Activated T-cell treated with anti-CD3 and anti-CD28 coated beads, Interleukin-2, amount 50 U/mL, for 48 hours (primary cell): ENCODE data around the gene TNNT3.

Source experiments
- DNase-seq, 2 experiments: peaks; one replicate each; pipeline ENCODE4 v3.0.0-alpha.2; 2020

TNNT3 gene

DNA sequence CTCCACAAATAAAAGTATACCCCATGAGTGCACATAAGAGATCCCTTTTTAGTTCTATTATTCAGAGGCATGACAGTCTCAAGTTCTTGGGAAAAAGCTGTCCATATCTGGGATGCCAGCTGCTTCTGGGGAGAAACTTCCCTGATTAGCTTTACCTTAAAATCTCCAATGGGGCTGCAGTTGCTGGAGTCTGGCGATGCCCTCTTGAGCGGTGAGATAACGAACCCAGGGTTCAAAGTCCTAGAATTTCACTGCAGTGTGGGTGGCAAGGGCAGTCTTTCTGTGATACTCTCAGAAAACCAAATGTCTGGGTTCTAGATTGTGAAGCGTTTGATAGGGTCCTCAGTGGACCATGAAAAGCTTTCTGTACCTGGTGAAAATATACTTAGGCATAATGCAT is 20.4 kb upstream of the TNNT3 start:
- DNase-seq = no peak

DNA sequence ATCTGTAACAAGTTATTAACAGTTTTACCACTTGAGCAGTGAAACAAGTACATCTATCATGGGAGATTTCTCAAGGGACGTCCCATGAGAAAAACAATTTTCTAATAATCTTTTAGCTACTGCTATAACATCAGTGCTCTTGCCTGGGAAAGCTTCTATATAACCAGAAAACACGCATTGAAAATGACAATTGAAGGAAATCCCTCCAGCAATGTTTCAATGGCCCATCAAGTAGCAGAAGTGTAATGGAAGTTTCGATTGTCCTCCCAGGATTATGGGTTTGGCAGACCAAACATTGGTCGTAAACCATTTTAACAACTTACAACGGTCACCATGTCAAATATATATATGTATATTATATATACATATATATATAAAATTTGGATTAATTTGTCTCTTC is 19.8 kb upstream of the TNNT3 start:
- no peak for DNase-seq

DNA sequence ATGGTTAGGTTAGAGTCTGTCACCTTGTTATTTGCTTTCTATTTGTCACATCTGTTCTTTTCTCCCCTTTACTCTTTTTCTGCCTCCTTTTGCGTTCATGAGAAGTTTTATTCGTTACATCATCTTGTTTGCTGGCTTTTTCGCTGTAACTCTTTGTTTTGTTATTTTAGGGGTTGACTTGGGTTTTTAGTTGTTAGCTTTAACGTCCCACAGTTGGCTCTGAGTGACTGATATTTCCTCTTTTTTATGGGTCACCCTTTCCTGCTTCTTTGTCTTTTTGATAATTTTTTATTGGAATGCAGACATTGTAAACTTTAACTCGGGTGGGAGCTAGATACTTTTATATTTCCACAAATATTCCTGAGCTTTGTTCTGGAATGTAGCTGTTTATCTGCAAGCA is 13.3 kb upstream of the TNNT3 start:
- no peak for DNase-seq

DNA sequence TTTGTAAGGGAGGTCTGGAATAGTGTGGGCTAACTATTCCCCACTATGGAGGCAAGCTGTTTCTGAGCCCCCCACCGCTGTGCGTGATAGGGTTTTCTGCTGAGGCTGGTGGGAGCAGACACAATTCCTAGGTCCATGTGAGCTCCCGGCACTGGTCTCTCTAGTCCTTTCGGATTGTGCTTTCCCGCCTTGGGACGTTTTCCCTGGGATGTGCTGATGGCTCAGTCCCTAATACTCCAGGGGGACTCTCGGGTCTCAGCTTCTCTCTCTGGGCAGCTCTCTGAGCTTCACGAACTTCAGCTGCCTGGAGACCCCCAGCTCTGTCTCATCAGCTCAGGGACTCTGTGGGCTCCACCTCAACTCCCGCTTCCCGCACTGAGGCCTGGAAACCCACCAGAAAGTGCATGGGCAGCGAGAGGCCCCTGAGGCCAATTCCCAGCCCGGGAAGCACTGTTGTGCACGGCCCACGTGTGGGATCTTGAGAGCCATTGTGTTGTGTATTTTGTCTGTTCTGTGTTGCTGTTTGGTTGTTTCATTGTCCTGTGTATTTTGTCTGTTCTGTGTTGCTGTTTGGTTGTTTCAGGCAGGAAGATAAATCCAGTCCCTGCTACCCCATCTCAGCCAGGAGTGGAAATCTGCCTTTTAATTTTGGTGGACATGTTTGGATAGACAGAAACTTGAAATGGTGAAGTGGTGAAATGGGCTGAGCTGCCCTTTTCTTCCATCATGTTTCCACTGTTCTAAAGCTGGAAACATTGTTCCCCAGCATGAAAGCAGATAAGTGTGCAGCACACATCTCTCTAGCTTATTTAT is 12.7 kb upstream of the TNNT3 start:
- no peak for DNase-seq

DNA sequence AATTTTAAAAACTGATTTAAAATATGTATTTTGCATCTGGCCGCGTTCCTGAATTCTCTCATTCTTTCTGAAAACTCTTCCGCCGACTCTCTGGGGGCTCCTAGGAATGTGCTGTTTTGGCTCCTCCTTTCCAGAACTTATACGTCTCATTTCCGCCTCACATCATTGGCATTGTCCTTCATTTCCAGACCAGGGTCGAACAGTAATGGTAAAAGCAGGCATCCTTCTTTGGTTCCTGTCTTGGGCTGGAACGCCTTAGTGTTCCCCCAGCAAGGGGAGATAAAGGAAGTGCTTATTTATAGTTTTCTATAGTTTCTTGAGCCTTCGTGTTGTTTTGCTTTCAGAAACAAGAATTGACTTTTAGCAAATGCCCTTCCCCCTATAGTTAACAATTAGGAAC is 10.9 kb upstream of the TNNT3 start:
- DNase-seq = no peak

DNA sequence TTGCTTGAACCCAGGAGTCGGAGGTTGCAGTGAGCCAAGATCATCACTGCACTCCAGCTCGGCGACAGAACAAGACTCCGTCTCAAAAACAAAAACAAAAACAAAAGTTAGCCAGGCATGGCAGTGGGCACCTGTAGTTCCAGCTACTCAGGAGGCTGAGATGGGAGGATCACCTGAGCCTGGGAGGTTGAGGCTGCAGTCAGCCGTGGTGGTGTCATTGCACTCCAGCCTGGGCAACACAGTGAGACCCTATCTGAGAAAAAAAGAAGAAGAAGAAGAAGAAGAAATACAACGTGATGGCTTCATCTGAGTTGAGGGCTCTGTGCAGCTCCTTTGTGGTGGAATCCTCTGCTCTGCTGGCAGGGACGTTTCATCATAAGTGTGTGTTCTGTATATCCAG is 10.0 kb upstream of the TNNT3 start:
- DNase-seq = no peak

DNA sequence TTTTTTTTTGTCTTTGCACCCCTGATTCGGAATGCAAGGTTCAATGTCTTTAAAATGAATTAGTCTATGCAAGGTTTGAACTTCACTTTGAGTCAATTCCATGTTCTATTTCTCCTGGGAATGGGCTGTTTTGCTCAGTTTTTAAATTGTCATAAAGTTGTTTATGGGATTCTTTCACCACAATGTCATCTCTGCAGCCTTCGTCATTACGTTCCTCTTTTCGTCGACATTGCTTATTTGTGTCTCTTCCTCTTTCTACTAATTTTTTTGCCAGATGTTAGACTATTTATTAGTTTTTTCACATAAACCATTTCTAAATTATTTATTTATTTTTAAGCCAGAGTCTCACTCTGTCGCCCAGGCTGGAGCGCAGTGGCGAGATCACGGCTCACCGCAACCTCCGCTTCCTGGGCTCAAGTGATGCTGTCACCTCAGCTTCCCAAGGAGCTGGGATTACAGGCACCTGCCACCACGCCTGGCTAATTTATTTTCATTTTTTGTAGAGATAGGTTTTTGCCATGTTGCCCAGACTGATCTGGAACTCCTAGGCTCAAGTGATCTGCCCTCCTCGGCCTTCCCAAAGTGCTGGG is 7.1 kb upstream of the TNNT3 start:
- DNase-seq = no peak

DNA sequence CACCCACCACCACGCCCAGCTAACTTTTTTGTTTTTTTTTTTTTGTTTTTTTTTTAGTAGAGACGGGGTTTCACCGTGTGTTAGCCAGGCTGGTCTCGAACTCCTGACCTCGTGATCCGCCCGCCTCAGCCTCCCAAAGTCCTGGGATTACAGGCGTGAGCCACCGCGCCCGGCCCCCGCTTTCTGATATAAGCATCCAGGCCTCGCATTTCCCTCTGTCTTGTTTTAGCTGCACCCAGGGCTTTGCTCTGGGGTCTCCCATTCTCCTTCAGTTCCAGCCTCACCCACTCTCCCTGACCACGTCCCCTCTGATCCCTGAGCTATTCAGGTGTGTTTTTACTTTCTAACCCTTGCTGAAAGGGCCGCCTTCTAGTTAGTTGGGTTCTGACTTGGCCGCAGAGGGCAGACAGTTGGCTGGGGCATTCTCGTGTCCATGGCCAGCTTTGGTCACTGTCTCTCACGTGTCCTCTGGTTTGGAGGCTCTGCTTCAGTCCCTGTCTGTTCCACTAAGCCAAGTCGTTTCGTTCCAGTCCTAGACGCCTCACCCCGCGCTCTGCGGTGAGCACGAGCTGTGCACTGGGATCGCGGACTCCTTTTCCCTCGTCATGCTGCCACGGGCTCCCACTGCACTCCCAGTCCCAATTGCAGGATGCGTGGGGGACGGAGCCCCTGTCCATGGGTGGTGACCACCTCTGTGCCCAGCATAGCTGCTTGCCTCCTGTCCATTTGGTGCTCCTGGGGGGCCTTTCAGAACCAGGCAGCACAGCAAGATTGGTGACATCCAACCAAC is 6.0 kb upstream of the TNNT3 start:
- DNase-seq = no peak

DNA sequence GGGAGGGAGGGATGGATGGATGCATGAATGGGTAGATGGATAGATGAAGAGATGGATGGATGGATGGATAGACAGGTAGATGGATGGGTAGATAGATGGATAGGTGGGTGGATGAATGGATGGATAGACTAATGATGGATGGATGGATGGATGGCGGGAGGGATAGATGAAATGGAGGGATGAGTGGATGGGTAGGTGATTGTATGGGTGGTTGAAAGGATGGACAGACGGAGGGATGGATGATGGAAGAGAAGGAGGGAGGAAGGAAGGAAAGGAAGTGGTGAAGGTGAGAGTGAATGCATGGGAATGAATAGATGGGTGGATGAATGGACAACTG is 3.7 kb upstream of the TNNT3 start:
- DNase-seq = no peak

DNA sequence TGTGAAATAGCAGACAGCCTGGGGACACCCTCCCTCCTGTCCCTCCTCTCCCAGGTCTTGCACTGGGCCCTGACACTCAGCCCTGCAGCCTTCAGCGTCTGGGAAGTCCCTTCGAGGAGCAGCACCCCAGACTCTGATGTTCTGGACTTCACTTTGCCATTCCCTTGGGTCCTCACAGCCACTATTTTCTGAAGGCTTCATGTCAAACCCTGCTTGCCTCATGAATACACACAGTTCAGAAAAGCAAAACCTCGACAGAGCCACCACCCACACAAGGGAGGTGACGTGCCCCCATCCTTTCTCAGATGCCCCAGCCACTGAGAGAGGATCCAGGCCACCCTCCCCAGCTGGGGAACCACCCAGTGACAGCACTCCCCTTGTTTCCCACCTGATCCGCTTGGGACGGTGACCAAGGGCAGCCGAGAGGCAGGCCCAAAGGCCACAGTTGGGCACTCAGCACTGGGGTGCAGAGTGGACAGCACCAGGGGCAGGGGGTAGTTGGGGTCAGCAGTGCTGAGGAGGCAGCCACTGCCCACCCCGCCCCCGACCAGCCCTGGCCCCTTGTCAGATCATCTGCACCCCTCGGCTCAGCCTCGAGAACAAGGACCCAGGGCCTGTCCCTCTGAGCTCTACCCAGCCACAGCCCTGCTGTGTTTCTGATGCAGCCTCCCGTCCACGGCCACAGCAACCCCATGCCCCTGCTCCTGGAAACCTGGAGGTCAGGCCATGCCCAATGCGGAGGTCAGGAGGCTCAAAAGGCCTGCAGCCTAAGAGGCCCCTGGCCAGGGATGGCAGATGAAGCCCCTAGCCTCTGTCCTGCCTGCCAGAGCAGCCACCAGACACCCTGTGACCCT is 3.1 kb upstream of the TNNT3 start:
- DNase-seq = no peak

DNA sequence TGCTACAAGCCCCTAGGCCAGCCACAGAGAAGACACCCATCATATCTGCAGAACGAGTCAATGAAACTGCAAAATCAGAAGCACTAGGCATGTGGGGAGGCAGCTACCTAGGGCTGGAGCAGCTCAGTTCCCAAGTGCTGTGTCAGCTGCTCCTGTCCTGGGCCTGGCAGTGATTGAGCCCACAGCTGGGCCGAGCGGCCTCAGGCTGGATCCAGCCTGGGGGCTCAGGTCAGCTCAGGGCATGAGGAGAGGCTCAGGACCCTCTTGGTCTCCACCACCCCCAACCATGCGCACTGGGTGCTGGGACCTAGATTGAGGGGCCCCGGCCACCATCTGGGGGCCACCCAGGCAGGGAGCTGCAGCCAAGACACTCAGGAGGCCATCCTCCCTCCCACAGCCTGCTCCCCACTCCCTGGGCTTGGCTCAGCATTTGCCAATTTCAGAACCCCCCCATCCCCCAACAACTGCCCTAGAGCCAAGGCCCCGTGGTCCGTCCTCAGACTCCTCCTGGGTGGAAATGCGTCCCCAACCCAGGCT is 2.4 kb upstream of the TNNT3 start:
- no peak for DNase-seq

DNA sequence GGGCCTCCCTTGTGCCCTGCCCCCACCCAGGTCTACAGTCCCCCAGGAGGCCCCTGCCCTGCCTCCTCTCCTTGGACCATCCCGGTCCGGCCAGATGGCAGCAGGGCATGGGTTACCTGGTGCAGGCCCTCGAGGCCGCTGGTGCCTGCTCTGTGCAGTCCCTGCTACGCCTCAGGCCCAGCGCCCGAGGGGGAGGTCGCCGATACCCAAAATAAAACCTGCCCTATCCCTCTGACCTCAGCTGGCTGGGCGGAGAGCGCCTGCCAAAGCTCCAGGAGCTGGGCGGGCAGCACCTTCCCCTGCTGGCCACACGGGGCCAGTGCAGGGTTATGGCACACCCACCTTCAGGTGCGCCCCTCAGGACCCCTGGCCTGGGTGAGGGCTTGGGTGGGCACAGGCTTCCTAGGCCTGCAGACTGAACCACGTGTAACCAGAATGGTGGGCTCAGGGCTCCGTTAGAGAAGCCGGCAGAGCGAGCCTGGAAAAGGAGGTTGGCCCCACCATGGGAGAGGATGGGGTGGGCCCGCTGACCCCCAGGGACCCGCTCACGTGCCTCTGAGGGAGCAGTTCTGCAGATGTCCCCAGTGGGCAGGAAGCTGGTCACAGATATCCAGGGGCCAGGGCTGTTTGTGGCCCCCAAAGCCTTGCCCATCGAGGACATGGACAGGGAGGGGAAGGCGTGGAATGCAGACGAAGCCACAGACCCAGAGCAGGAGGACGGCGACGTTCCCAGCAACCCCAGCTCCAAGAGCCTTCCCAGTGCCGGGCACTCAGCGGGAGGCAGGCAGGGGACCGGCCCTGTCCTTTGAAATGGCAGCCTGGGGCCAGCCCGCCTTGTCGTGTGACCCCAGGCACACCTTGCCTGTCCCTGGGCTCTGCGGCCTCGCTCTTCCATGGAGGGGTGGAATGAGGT is 1.7 kb upstream of the TNNT3 start:
- DNase-seq = no peak

DNA sequence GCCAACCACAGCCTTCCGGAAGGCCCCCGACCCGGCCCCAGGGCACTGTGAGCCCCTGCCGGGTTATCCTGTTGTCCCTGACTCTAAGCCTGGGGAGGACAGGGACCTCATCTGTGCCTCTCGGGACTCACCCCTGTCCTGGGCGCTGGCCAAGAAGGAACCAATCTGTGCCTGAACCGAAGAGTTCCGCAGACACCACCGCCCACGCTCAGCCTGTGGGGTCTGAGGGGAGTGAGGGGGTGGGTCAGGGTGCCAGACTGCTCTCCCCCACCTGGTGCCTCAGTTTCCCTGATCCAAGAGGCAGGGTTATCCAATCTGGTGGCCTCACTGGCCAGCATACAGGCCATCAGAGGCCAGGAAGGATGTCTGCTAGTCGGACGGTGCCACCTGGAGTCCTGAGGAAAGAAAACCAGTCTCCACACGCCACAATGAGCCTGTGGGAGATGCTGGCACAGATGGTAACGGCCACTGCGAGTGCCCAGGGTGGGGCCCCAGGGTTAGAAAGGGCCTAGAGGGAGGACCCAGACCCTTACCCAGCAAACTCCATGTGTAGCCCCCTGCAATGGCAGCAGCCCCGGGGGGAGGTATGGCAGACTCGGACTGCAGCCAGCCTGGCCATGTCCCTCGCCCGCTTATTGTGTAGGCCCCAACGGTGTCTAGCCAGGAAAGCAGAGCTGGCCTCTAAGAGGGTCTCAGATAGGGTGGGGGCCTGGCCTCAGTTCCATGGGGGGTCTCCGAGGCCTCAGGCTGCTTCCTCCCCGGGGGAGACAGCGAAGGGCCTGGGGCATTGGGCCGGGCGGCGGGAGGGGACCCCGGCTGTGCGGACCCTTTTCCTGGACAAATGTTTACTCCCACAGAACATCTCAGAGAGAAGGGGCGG is 827 bp upstream of the TNNT3 start:
- peak in 1 of 2 experiments; percentile 28 for DNase-seq

DNA sequence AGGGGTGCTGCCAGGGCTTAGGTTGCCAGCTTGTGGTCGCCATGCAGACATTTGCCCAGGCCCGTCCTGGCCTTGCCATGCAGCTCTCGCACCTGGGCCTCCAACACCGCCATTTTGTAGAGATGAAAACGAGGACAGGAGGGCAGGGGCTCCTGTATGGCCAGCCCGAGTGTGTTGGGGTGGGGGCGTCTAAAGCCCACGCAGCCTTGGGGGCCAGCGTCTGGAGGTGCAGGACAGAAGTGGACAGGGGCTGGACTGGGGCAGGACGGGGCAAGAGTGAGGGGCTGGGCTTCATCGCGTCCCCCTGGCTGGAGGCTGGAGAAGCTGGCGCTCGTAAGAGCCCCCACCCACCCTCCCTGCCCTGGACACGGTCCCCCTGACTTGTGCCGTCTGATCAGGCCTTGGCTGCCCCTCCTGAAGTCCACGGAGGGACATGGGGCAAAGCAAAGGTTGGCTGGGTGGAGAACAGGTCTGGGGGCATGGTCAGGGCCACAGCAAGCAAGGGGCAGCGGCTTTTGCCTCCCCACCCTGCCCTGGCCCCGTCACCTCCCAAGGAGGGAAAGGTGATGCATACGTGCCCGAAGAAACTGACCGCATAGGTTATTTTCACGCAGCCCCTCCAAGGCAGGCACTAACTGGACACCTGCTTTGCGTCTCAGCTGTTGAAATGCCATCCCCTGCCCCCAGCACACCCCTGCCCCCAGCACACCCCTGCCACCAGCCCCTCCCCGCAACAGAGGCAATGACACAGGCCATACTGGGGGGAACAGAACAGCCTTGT is 815 bp downstream of the TNNT3 start:
- peak in 1 of 2 experiments; percentile 15 for DNase-seq

DNA sequence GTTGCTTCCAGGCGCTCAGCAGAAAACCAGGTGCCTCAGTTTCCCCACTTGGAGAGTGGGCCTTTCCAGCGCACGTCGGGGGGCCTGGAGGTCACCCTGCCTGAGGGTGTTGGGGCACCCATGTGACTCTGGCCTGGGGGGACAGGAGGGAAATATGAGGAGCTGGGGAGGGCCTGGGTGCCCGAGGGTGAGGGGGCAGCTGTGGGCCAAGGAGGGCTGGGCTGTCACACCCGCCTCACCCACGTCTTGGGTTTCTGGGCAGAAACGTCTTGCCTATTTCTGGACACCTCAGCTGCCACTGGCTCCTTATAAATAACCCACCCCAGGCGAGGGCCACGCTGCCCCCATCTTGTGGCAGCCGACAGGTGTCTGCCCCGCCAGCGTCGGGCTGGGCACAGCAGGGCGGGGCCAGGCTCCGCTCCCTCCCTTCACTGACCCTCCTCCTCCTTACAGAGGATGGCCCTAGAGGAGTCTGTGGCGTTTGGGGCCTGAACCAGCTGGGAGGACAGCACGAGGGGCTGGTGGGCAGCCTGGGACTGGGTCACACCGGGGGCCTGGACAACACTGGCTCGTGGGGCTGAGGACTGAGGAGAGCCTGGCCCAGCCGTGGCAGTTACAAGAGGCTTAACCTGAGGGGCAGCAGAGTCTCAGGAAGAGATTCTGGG is 1.5 kb downstream of the TNNT3 start:
- DNase-seq = peak in 1 of 2 experiments; percentile 14

DNA sequence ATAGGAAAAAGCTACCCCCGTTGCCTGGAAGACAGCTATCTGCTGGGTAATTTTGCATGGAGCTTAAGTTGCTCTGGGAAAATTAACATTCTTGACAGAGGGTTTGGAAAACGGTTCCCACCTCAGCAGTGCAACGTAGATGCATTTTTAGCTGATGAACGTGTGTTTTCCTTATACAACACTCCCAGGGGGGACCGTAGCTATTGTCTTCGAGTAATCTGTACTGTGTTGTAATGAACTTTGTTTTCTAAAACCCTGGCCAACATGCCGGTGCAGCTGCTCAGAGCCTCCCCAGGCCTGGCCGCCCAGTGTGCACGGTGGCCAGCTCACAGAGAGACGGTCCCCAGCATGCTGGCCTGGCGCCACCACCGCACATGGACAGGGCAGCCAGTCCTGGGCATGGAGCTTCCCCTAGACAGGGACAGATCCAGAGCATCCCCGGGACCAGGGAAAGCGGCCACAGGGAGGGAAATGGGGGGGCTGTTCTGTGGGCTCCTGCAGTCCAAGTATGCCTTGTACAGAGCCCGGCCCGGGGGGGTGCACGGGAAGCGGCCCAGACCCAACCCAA is 2.2 kb downstream of the TNNT3 start:
- DNase-seq = no peak

DNA sequence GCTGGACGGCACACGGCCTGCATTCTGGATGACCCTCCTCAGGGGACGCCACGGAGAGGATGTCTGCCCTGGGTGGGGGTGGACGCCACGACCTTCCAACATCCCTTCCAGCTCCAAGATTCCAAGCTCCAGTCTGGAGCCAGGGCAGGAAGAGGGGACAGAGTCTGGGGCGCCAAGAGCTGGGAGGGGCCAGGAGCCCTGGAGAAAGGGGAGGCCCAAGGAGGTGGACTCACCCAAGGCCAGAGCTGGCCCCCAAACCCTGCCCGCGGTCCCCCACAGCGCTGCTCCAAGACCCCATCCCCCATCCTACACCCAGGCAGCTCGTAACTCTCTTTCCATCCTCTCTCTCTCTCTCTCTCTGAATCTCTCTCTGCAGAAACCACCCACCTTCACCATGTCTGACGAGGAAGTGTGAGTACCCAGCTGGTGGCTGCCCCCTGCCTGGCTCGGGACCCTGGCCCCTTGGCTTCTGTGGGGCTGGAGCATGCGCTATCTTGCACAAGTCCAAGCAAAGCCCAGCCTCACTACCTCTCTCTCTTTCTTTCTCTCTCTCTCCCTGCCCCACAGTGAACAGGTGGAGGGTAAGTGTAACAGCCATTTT is 3.1 kb downstream of the TNNT3 start:
- DNase-seq = peak in 1 of 2 experiments; percentile 17

DNA sequence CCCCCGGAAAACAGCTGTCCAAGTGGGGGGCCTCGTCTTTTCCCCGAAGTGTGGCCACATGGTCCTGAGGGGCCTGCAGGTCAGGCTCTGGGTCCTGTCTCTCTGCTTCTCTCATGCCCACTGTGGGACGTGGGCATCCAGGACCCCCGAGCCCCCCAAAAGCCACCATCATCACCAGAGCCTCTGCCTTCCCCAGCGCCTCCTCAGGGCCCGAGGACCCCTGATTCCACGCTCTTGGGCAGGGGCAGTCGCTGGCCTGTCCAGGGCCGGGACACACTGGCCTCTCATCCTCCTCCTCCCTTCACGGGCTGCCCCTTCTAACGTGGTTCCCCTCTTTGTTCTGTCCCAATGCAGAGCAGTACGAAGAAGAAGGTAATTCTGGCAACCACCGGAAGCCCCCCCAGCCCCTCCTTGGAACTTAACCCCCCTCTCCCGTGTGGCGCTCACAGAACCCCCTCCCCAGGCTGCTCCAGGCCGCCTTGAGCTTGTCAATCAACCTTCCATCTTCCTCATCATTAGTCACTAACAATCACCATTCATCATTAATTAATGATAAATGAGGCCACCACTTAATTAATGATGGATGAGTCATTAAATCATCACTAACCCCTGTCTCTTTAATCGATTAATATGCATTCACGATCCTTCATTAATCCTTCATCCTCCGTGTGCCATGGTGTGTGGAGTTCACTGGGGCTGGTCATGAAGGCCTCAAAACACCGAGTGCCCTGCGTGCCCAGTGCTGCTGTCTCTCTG is 3.9 kb downstream of the TNNT3 start:
- DNase-seq = no peak
